ENCODE data around the gene FAT3. TPM values are rescaled to one million over a fixed set of nuclear protein-coding genes. Genes with fewer than 3 reads are reported as not detected.

Gene FAT3
- total RNA-seq, 1 donor from 2014 or later, result 17.6 TPM

- Mint-ChIP-seq H3K27ac (ENCODE audit: unreplicated experiment) (peak overlapping the region; percentile 50), H3K27me3 (ENCODE audit: unreplicated experiment) (peaks cover 24% of the 10 kb centered on the region), H3K4me1 (ENCODE audit: unreplicated experiment) (peaks cover 22% of the 10 kb centered on the region), H3K4me3 (ENCODE audit: unreplicated experiment) (peak overlapping the region; percentile 95), H3K9me3 (ENCODE audit: unreplicated experiment) (no peaks in the 10 kb centered on the region), H3K36me3 (ENCODE audit: low read depth, unreplicated experiment) (peaks cover 7% of the 10 kb centered on the region)
- peak; percentile 55 for DNase-seq (ENCODE audit: low spot score)
- TF ChIP-seq, protein P1, sequence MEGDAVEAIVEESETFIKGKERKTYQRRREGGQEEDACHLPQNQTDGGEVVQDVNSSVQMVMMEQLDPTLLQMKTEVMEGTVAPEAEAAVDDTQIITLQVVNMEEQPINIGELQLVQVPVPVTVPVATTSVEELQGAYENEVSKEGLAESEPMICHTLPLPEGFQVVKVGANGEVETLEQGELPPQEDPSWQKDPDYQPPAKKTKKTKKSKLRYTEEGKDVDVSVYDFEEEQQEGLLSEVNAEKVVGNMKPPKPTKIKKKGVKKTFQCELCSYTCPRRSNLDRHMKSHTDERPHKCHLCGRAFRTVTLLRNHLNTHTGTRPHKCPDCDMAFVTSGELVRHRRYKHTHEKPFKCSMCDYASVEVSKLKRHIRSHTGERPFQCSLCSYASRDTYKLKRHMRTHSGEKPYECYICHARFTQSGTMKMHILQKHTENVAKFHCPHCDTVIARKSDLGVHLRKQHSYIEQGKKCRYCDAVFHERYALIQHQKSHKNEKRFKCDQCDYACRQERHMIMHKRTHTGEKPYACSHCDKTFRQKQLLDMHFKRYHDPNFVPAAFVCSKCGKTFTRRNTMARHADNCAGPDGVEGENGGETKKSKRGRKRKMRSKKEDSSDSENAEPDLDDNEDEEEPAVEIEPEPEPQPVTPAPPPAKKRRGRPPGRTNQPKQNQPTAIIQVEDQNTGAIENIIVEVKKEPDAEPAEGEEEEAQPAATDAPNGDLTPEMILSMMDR (IDR thresholded peaks at IDR 0.05; ENCODE audit: unreplicated experiment), result no peak
Observed at GRCh38 chr11:92226331-92227229, 2.0 kb downstream of the FAT3 start.

GRCh38 chr11:92227230-92227814 lies 2.7 kb downstream of the FAT3 start:
- peaks cover 7% of the 10 kb centered on the region for H3K36me3 Mint-ChIP-seq (ENCODE audit: low read depth, unreplicated experiment)
- peaks cover 24% of the 10 kb centered on the region for H3K27me3 Mint-ChIP-seq (ENCODE audit: unreplicated experiment)
- DNase-seq (ENCODE audit: low spot score), result peak; percentile 6
- no peak overlapping the region for H3K27ac Mint-ChIP-seq (ENCODE audit: unreplicated experiment)
- H3K4me1 Mint-ChIP-seq (ENCODE audit: unreplicated experiment), result peaks cover 22% of the 10 kb centered on the region
- peak overlapping the region; percentile 72 for H3K4me3 Mint-ChIP-seq (ENCODE audit: unreplicated experiment)
- no peaks in the 10 kb centered on the region for H3K9me3 Mint-ChIP-seq (ENCODE audit: unreplicated experiment)
- TF ChIP-seq, protein P1 (IDR thresholded peaks at IDR 0.05; ENCODE audit: unreplicated experiment), result no peak

DNA sequence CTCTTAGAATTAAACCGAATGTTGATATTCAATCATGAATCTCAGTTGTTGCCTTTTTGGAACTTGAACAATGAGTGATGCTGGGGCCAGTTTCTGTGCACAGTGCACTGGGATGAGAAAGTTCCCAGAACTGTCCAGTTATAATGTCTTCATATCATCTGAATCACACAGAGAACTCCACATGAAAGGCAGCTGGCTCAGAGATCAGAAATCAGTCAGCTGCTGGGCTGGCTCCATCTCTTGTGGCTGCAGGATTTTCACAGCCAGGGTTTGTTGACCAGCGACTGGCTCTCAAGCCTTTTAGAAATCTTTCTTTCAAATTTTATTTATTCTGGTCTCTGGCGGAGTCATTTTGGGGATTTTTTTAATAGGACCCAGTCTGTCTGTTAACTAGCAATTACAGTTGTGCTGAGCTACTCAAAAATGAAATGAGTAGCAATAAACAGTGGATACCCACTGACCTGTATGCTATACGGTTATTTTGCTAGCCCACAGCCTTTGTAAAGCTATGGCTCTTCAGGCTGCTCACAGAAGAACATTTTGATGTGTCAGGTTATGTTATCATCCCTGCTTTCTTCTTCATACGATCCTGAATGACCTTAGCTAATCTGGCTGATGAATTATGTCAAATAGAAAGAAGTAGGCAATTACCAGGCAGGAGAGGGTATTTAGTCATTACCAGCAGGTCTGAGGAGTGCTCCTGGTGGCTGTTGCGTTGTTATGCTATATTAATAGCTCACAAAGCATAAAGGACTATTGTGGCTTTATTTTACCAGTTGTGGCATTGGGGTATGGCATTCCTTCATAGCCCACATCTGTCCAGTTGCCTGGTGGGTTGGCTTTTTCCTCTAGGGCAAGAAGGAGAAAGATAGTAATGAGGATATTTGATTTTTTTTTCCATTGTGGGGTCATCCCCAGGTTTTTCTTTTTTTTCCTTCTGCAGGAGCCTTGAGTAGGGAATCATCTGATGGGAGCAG lies 3.6 kb downstream of the FAT3 start:
- Mint-ChIP-seq H3K9me3 (ENCODE audit: unreplicated experiment) (no peaks in the 10 kb centered on the region), H3K4me3 (ENCODE audit: unreplicated experiment) (no peak overlapping the region), H3K27me3 (ENCODE audit: unreplicated experiment) (peaks cover 19% of the 10 kb centered on the region), H3K27ac (ENCODE audit: unreplicated experiment) (no peak overlapping the region), H3K36me3 (ENCODE audit: low read depth, unreplicated experiment) (peaks cover 7% of the 10 kb centered on the region), H3K4me1 (ENCODE audit: unreplicated experiment) (peaks cover 21% of the 10 kb centered on the region)
- TF ChIP-seq, protein P1 (IDR thresholded peaks at IDR 0.05; ENCODE audit: unreplicated experiment), result no peak
- DNase-seq (ENCODE audit: low spot score), result no peak

- no peak overlapping the region for H3K27ac Mint-ChIP-seq (ENCODE audit: unreplicated experiment)
- TF ChIP-seq, protein P1 (IDR thresholded peaks at IDR 0.05; ENCODE audit: unreplicated experiment), result no peak
- no peaks in the 10 kb centered on the region for H3K4me1 Mint-ChIP-seq (ENCODE audit: unreplicated experiment)
- no peaks in the 10 kb centered on the region for H3K9me3 Mint-ChIP-seq (ENCODE audit: unreplicated experiment)
- no peak overlapping the region for H3K4me3 Mint-ChIP-seq (ENCODE audit: unreplicated experiment)
- H3K27me3 Mint-ChIP-seq (ENCODE audit: unreplicated experiment), result no peaks in the 10 kb centered on the region
- no peak for DNase-seq (ENCODE audit: low spot score)
- H3K36me3 Mint-ChIP-seq (ENCODE audit: low read depth, unreplicated experiment), result no peaks in the 10 kb centered on the region
Observed at GRCh38 chr11:92236856-92237255, 12.2 kb downstream of the FAT3 start.
